Measurements from ENCODE around the gene BMX. TPM values are rescaled to one million over a fixed set of nuclear protein-coding genes. Genes with fewer than 3 reads are reported as not detected.

The BMX gene
- total and polyA plus RNA-seq, 9 of the 15 experiments (the other 6 are each of a cell fraction or from before 2014, with no cell fraction given) = 0.45 to 4.2 (median 1.8) TPM

DNA sequence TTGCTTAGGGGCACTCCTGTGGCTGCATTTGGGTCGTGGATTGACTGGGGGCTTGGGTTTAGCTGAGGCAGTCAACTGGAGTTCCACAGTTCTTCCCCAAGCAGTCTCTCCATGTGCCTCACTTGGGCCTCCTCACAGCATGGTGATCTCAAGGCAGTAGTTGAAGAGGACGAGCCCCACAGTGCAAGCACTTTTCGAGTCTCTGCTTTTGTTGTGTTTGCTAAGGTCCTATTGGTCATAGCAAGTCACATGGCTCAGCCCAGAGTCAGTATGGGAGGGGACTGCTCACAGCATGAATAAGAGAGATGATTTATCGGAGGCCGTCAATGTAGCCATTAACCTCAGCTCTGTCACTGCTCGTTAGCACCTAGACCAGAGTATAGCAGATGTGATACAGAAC, 29.7 kb downstream of the BMX start (continued):
- TF ChIP-seq, protein P1, sequence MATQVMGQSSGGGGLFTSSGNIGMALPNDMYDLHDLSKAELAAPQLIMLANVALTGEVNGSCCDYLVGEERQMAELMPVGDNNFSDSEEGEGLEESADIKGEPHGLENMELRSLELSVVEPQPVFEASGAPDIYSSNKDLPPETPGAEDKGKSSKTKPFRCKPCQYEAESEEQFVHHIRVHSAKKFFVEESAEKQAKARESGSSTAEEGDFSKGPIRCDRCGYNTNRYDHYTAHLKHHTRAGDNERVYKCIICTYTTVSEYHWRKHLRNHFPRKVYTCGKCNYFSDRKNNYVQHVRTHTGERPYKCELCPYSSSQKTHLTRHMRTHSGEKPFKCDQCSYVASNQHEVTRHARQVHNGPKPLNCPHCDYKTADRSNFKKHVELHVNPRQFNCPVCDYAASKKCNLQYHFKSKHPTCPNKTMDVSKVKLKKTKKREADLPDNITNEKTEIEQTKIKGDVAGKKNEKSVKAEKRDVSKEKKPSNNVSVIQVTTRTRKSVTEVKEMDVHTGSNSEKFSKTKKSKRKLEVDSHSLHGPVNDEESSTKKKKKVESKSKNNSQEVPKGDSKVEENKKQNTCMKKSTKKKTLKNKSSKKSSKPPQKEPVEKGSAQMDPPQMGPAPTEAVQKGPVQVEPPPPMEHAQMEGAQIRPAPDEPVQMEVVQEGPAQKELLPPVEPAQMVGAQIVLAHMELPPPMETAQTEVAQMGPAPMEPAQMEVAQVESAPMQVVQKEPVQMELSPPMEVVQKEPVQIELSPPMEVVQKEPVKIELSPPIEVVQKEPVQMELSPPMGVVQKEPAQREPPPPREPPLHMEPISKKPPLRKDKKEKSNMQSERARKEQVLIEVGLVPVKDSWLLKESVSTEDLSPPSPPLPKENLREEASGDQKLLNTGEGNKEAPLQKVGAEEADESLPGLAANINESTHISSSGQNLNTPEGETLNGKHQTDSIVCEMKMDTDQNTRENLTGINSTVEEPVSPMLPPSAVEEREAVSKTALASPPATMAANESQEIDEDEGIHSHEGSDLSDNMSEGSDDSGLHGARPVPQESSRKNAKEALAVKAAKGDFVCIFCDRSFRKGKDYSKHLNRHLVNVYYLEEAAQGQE (IDR thresholded peaks at IDR 0.05; ENCODE audit: borderline replicate concordance) = peak; percentile 25; the same call in 1 of the 2 replicates
- TF ChIP-seq, protein P1 (CRISPR knock-in tag; IDR thresholded peaks at IDR 0.05; ENCODE audit: low read depth) = no peak
- TF ChIP-seq TAF1 (IDR thresholded peaks at IDR 0.05; ENCODE audit: control insufficient read depth, extremely low read depth, insufficient read depth, low read length, severe bottlenecking) (peak; percentile 56), TGIF2 (CRISPR knock-in tag; IDR thresholded peaks at IDR 0.05) (no peak), SETDB1 (IDR thresholded peaks at IDR 0.05; ENCODE audit: low read length) (no peak), MTA1 (IDR thresholded peaks at IDR 0.05; ENCODE audit: borderline replicate concordance) (no peak), ERF (CRISPR knock-in tag; IDR thresholded peaks at IDR 0.05) (no peak), KDM5B (IDR thresholded peaks at IDR 0.05; ENCODE audit: insufficient replicate concordance, low read depth, low read length) (no peak), ZEB2 (IDR thresholded peaks at IDR 0.05) (no peak), TCF7 (IDR thresholded peaks at IDR 0.05; ENCODE audit: borderline replicate concordance) (no peak), POLR2A (conservative IDR thresholded peaks at IDR 0.05) (peak; percentile 68)
- TF ChIP-seq, protein P2, sequence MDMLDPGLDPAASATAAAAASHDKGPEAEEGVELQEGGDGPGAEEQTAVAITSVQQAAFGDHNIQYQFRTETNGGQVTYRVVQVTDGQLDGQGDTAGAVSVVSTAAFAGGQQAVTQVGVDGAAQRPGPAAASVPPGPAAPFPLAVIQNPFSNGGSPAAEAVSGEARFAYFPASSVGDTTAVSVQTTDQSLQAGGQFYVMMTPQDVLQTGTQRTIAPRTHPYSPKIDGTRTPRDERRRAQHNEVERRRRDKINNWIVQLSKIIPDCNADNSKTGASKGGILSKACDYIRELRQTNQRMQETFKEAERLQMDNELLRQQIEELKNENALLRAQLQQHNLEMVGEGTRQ (CRISPR knock-in tag; IDR thresholded peaks at IDR 0.05) = peak; percentile 93
